ENCODE measurements around the gene NME7. TPM values are rescaled to one million over a fixed set of nuclear protein-coding genes. Genes with fewer than 3 reads are reported as not detected.

The NME7 gene
- total RNA-seq, 1 experiment from 2014 or later, result 13.2 TPM

DNA sequence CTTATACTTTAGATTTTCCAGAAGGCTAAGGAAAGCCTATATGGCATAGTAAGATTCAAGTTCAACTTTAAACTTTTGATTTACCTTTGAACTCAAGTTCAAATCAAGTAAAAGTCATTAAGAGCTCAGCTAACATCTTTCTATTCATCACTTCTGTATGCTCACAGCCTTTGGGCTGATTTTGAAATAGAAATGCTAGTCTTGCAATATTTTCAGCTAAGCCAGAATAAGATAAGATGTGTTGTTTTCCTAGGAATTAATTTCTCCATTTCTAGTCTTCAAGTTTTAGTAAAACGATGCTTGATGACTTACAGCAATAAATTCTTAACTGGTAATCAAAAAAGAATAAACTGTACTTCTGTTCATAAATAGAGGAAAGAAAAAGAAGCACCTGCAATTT lies 225.5 kb downstream of the NME7 start:
- DNase-seq, result no peak
- no peaks in the 10 kb centered on the region for H3K79me1 ChIP-seq (ENCODE audit: insufficient read depth, low read depth, low read length, poor library complexity, severe bottlenecking)
- H3K4me1 ChIP-seq (ENCODE audit: insufficient read depth, low read length), result no peaks in the 10 kb centered on the region
- H3K23me2 ChIP-seq (ENCODE audit: insufficient read length, low read depth, low read length, poor library complexity, severe bottlenecking), result no peaks in the 10 kb centered on the region
- H4K20me1 ChIP-seq (ENCODE audit: control insufficient read depth, insufficient read depth, insufficient read length), result no peaks in the 10 kb centered on the region
- H3K4me2 ChIP-seq (ENCODE audit: insufficient read depth, insufficient read length, low read length), result no peak overlapping the region
- H4K91ac ChIP-seq (ENCODE audit: insufficient read length, low read depth, low read length), result no peak overlapping the region
- TF ChIP-seq, protein P1, sequence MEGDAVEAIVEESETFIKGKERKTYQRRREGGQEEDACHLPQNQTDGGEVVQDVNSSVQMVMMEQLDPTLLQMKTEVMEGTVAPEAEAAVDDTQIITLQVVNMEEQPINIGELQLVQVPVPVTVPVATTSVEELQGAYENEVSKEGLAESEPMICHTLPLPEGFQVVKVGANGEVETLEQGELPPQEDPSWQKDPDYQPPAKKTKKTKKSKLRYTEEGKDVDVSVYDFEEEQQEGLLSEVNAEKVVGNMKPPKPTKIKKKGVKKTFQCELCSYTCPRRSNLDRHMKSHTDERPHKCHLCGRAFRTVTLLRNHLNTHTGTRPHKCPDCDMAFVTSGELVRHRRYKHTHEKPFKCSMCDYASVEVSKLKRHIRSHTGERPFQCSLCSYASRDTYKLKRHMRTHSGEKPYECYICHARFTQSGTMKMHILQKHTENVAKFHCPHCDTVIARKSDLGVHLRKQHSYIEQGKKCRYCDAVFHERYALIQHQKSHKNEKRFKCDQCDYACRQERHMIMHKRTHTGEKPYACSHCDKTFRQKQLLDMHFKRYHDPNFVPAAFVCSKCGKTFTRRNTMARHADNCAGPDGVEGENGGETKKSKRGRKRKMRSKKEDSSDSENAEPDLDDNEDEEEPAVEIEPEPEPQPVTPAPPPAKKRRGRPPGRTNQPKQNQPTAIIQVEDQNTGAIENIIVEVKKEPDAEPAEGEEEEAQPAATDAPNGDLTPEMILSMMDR (conservative IDR thresholded peaks at IDR 0.05), result no peak
- no peak overlapping the region for H3K18ac ChIP-seq (ENCODE audit: insufficient read length, low read depth, low read length)
- Mint-ChIP-seq H3K4me1 (peaks cover 6 to 8% of the 10 kb centered on the region in 2 experiments), H3K4me3 (no peak overlapping the region), H3K9me3 (no peaks in the 10 kb centered on the region), H3K27me3 (ENCODE audit: low read depth) (no peaks in the 10 kb centered on the region), H3K36me3 (ENCODE audit: insufficient read depth in 1 of 3, low read depth in 3 of 3) (no peaks in the 10 kb centered on the region), H3K27ac (no peak overlapping the region)
- H3K27me3 ChIP-seq (ENCODE audit: insufficient read depth, low read length), result no peaks in the 10 kb centered on the region
- H2BK5ac ChIP-seq (ENCODE audit: insufficient read length, low read length), result no peak overlapping the region
- H3T11ph ChIP-seq (ENCODE audit: low read length), result no peak overlapping the region
- H2BK15ac ChIP-seq (ENCODE audit: low read depth, low read length), result no peak overlapping the region
- H3K79me2 ChIP-seq (ENCODE audit: insufficient read depth, low read length), result no peaks in the 10 kb centered on the region
- no peak overlapping the region for H3K56ac ChIP-seq (ENCODE audit: insufficient read length, low read depth, low read length)
- no peak overlapping the region for H3K14ac ChIP-seq (ENCODE audit: insufficient read depth, low read length)
- WGBS (ENCODE audit: extremely low coverage, insufficient read length, low lambda C conversion rate), result no CpG with 5 or more reads among the region's 1 CpG
- no peak overlapping the region for H2AK5ac ChIP-seq (ENCODE audit: insufficient read length, low read length)
- H3K9ac ChIP-seq (ENCODE audit: extremely low read depth, insufficient read length, low read length), result no peak overlapping the region
- no peak overlapping the region for H2BK120ac ChIP-seq (ENCODE audit: low read depth, low read length, poor library complexity, severe bottlenecking)
- H3K27ac ChIP-seq (ENCODE audit: insufficient read length, low read depth, low read length), result no peak overlapping the region
- H2BK20ac ChIP-seq (ENCODE audit: low read depth, low read length, poor library complexity, severe bottlenecking), result no peak overlapping the region
- H3K23ac ChIP-seq (ENCODE audit: insufficient read length, low read depth, low read length), result no peak overlapping the region
- no peak overlapping the region for H4K8ac ChIP-seq (replicated peaks; ENCODE audit: insufficient read length, low read depth, low read length)
- no peaks in the 10 kb centered on the region for H3K9me3 ChIP-seq (ENCODE audit: control insufficient read depth, low read depth, low read length)
- H4K5ac ChIP-seq (ENCODE audit: insufficient read length, low read depth, low read length), result no peak overlapping the region
- no peak overlapping the region for H2BK12ac ChIP-seq (ENCODE audit: insufficient read length, low read depth, low read length)
- no peak overlapping the region for H2AFZ ChIP-seq (ENCODE audit: low read length)
- H3K4ac ChIP-seq (ENCODE audit: low read depth, low read length), result no peak overlapping the region

Data from H9 (cell line).